ENCODE results near the gene TEF.

- no peak for TF ChIP-seq CTCF (IDR thresholded peaks at IDR 0.05)
- no peak for TF ChIP-seq POLR2A (IDR thresholded peaks at IDR 0.05)
These were observed 33.8 kb downstream of the TEF start for GRCh38 chr22:41415554-41415953.

Data from thyroid gland (tissue), 4 donors.